GM19397 (cell line): Measurements from ENCODE around the gene AKR1E2.
"Not testable (repeated sequence)": the region's sequence is repeated elsewhere in the genome, so short reads cannot be mapped to it uniquely, and the experiment has no call there.

Experiments
- ATAC-seq: cut with Tn5 transposase; IDR thresholded peaks from one replicate; pipeline ENCODE4 v1.9.1; 2021; ENCODE audit warnings: mild to moderate bottlenecking, moderate library complexity; ENCODE audit not compliant: unreplicated experiment

The AKR1E2 gene

GRCh38 chr10:4813023-4813422 is 13.0 kb upstream of the AKR1E2 start:
- ATAC-seq: no peak

- no peak for ATAC-seq
Measured at GRCh38 chr10:4813496-4813895, 12.5 kb upstream of the AKR1E2 start.

GRCh38 chr10:4815646-4816180 is 10.3 kb upstream of the AKR1E2 start:
- not testable (repeated sequence) for ATAC-seq

- ATAC-seq: no peak
Measured at GRCh38 chr10:4816966-4817365, 9.0 kb upstream of the AKR1E2 start.

GRCh38 chr10:4819067-4819466 is 6.9 kb upstream of the AKR1E2 start:
- ATAC-seq: no peak

- ATAC-seq: no peak
Measured at GRCh38 chr10:4819707-4820106, 6.3 kb upstream of the AKR1E2 start.

GRCh38 chr10:4820804-4821401 is 5.1 kb upstream of the AKR1E2 start:
- no peak for ATAC-seq

- ATAC-seq: no peak
Measured at GRCh38 chr10:4822208-4822607, 3.8 kb upstream of the AKR1E2 start.

- ATAC-seq: no peak
Measured at GRCh38 chr10:4824791-4825310, 1.2 kb upstream of the AKR1E2 start.

GRCh38 chr10:4825456-4825867 is 545 bp upstream of the AKR1E2 start:
- no peak for ATAC-seq

GRCh38 chr10:4826792-4827324 is 851 bp downstream of the AKR1E2 start:
- ATAC-seq: no peak

GRCh38 chr10:4828005-4828404 is 2.0 kb downstream of the AKR1E2 start:
- no peak for ATAC-seq

- no peak for ATAC-seq
Measured at GRCh38 chr10:4830551-4830950, 4.5 kb downstream of the AKR1E2 start.

GRCh38 chr10:4831091-4831490 is 5.1 kb downstream of the AKR1E2 start:
- ATAC-seq: no peak

- ATAC-seq: no peak
Measured at GRCh38 chr10:4833286-4833685, 7.3 kb downstream of the AKR1E2 start.

GRCh38 chr10:4834898-4835405 is 8.9 kb downstream of the AKR1E2 start:
- ATAC-seq: no peak

GRCh38 chr10:4835494-4835918 is 9.5 kb downstream of the AKR1E2 start:
- no peak for ATAC-seq

GRCh38 chr10:4836416-4836969 is 10.5 kb downstream of the AKR1E2 start:
- no peak for ATAC-seq

- no peak for ATAC-seq
Measured at GRCh38 chr10:4837551-4837950, 11.5 kb downstream of the AKR1E2 start.

GRCh38 chr10:4838743-4839142 is 12.7 kb downstream of the AKR1E2 start:
- ATAC-seq: no peak

GRCh38 chr10:4839353-4839752 is 13.3 kb downstream of the AKR1E2 start:
- no peak for ATAC-seq

GRCh38 chr10:4840151-4840550 is 14.1 kb downstream of the AKR1E2 start:
- ATAC-seq: no peak
